Measurements from ENCODE around the gene TUBB1. TPM values are rescaled to one million over a fixed set of nuclear protein-coding genes. Genes with fewer than 3 reads are reported as not detected.

The TUBB1 gene
- total and polyA plus RNA-seq, 2 of the 13 experiments (the other 11 are each of a cell fraction or from before 2014, with no cell fraction given): 0.11 to 57.6 TPM

DNA sequence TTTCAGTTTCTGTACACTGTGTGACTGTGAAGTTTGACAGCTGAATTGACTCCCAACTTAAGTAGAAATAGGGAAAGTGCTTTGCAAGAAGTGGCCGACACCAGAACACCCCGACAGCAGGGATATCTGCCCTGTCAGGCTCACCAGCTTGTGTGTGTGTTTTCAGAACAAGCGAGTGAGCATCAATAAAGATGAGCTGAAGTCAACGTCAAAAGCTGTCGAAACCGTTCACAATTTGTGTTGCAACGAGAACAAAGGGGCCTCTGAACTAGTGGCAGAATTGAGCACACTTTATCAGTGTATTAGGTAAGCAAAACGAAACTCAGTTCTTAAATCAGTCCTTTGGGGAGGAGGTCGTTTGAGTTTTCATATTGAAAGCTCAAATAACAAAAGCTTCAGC lies 27.5 kb upstream of the TUBB1 start:
- FAIRE-seq: peak; percentile 71
- peak; percentile 21 for ATAC-seq
- H3K4me1 ChIP-seq (ENCODE audit: insufficient read depth, low read length): peaks cover 71% of the 10 kb centered on the region
- H3K36me3 ChIP-seq (replicated peaks in 1 of 2; ENCODE audit: control insufficient read depth in 1 of 2, insufficient read depth in 2 of 2, low read length in 2 of 2): peaks cover 63 to 86% of the 10 kb centered on the region in 2 experiments
- BruUV-seq (replicated peaks): no TSS peak
- no peaks in the 10 kb centered on the region for H3K9me3 ChIP-seq (ENCODE audit: low read length)
- H3K4me3 ChIP-seq (replicated peaks in 1 of 3; ENCODE audit: insufficient read depth in 1 of 3, low read depth in 2 of 3, low read length in 3 of 3): no peak overlapping the region
- 40% methylated on average over 9 of the region's 9 CpGs for WGBS (ENCODE audit: low lambda C conversion rate)
- POLR2A ChIA-PET: interaction anchor here (0.8 to 2.3 kb wide), 4 partner anchors 10 to 40 kb away, joined by 3 to 7 read pairs (median 6); partner anchors contain the start of gene ATP5F1E
- peaks cover 3% of the 10 kb centered on the region for H3K79me2 ChIP-seq (ENCODE audit: insufficient read depth, low read length)
- CTCF ChIA-PET (ENCODE audit: low intra/inter-chr PET ratio, low total read pairs): no interaction called here
- H3K27me3 ChIP-seq (ENCODE audit: control insufficient read depth in 1 of 2, insufficient read depth in 2 of 2, low read length in 2 of 2): no peaks in the 10 kb centered on the region
- peak overlapping the region; percentile 22 for H3K27ac ChIP-seq (ENCODE audit: extremely low read length, insufficient read depth, low read length)
- no peaks in the 10 kb centered on the region for H4K20me1 ChIP-seq (ENCODE audit: insufficient read depth, low read length)
- intact Hi-C loops (cut with micrococcal nuclease; ENCODE audit: unreplicated experiment): loop anchor here (1.0 kb wide), 1 partner anchor 10 kb away; the partner anchor contains the start of gene NELFCD
- no peak overlapping the region for H3K4me2 ChIP-seq (ENCODE audit: low read depth, low read length)
- H3K9ac ChIP-seq (ENCODE audit: insufficient read depth, low read depth, low read length): no peak overlapping the region
- peak; percentile 89 for DNase-seq (ENCODE audit: low spot score)
- in situ Hi-C loops (cut with HindIII; ENCODE audit: extremely low pct_ligation_motif_present, low pct_unique_long_range_greater_than_20kb): no loop called here
- H2AFZ ChIP-seq (ENCODE audit: low read length): no peak overlapping the region
- TF ChIP-seq PRPF4 (IDR thresholded peaks at IDR 0.05; ENCODE audit: low read depth, low read length, poor library complexity, severe bottlenecking) (peak; percentile 5), ZNF484 (CRISPR knock-in tag; IDR thresholded peaks at IDR 0.05; ENCODE audit: borderline replicate concordance, low read depth) (no peak), MTF1 (CRISPR knock-in tag; IDR thresholded peaks at IDR 0.05) (no peak), FOXK2 (IDR thresholded peaks at IDR 0.05) (no peak), RXRB (CRISPR knock-in tag; IDR thresholded peaks at IDR 0.05; ENCODE audit: borderline replicate concordance) (no peak), CAMTA2 (CRISPR knock-in tag; IDR thresholded peaks at IDR 0.05; ENCODE audit: borderline replicate concordance) (no peak), ADNP (CRISPR knock-in tag; IDR thresholded peaks at IDR 0.05) (no peak), RAD51 (IDR thresholded peaks at IDR 0.05; ENCODE audit: borderline replicate concordance) (no peak)
- TF ChIP-seq, protein P1, sequence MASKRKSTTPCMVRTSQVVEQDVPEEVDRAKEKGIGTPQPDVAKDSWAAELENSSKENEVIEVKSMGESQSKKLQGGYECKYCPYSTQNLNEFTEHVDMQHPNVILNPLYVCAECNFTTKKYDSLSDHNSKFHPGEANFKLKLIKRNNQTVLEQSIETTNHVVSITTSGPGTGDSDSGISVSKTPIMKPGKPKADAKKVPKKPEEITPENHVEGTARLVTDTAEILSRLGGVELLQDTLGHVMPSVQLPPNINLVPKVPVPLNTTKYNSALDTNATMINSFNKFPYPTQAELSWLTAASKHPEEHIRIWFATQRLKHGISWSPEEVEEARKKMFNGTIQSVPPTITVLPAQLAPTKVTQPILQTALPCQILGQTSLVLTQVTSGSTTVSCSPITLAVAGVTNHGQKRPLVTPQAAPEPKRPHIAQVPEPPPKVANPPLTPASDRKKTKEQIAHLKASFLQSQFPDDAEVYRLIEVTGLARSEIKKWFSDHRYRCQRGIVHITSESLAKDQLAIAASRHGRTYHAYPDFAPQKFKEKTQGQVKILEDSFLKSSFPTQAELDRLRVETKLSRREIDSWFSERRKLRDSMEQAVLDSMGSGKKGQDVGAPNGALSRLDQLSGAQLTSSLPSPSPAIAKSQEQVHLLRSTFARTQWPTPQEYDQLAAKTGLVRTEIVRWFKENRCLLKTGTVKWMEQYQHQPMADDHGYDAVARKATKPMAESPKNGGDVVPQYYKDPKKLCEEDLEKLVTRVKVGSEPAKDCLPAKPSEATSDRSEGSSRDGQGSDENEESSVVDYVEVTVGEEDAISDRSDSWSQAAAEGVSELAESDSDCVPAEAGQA (IDR thresholded peaks at IDR 0.05; ENCODE audit: low read depth): peak; percentile 43; the same call in 1 of the 2 replicates
- TF ChIP-seq, protein P1 (CRISPR knock-in tag; IDR thresholded peaks at IDR 0.05; ENCODE audit: borderline replicate concordance): no peak
- TF ChIP-seq, protein P2, sequence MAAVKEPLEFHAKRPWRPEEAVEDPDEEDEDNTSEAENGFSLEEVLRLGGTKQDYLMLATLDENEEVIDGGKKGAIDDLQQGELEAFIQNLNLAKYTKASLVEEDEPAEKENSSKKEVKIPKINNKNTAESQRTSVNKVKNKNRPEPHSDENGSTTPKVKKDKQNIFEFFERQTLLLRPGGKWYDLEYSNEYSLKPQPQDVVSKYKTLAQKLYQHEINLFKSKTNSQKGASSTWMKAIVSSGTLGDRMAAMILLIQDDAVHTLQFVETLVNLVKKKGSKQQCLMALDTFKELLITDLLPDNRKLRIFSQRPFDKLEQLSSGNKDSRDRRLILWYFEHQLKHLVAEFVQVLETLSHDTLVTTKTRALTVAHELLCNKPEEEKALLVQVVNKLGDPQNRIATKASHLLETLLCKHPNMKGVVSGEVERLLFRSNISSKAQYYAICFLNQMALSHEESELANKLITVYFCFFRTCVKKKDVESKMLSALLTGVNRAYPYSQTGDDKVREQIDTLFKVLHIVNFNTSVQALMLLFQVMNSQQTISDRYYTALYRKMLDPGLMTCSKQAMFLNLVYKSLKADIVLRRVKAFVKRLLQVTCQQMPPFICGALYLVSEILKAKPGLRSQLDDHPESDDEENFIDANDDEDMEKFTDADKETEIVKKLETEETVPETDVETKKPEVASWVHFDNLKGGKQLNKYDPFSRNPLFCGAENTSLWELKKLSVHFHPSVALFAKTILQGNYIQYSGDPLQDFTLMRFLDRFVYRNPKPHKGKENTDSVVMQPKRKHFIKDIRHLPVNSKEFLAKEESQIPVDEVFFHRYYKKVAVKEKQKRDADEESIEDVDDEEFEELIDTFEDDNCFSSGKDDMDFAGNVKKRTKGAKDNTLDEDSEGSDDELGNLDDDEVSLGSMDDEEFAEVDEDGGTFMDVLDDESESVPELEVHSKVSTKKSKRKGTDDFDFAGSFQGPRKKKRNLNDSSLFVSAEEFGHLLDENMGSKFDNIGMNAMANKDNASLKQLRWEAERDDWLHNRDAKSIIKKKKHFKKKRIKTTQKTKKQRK (IDR thresholded peaks at IDR 0.05; ENCODE audit: low read length): no peak
- TF ChIP-seq, protein P3, sequence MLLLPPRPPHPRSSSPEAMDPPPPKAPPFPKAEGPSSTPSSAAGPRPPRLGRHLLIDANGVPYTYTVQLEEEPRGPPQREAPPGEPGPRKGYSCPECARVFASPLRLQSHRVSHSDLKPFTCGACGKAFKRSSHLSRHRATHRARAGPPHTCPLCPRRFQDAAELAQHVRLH (CRISPR knock-in tag; IDR thresholded peaks at IDR 0.05; ENCODE audit: borderline replicate concordance, low read depth): no peak
- TF ChIP-seq, protein P4, sequence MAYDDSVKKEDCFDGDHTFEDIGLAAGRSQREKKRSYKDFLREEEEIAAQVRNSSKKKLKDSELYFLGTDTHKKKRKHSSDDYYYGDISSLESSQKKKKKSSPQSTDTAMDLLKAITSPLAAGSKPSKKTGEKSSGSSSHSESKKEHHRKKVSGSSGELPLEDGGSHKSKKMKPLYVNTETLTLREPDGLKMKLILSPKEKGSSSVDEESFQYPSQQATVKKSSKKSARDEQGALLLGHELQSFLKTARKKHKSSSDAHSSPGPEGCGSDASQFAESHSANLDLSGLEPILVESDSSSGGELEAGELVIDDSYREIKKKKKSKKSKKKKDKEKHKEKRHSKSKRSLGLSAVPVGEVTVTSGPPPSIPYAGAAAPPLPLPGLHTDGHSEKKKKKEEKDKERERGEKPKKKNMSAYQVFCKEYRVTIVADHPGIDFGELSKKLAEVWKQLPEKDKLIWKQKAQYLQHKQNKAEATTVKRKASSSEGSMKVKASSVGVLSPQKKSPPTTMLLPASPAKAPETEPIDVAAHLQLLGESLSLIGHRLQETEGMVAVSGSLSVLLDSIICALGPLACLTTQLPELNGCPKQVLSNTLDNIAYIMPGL (CRISPR knock-in tag; IDR thresholded peaks at IDR 0.05; ENCODE audit: borderline replicate concordance in 1 of 2, low read depth in 1 of 2): no peak
